GM11168 (cell line): Measurements from ENCODE around the gene OLFML3.
"Not testable (repeated sequence)": the region's sequence is repeated elsewhere in the genome, so short reads cannot be mapped to it uniquely, and the experiment has no call there.

Experiments
- in situ Hi-C: fragments of 300-500 bp; cut with MboI; formaldehyde crosslinking; loops from one replicate; pipeline ENCODE4 v1.12.0; 2022; ENCODE audit warnings: low sequenced_read_pairs; ENCODE audit not compliant: unreplicated experiment

OLFML3 gene

GRCh38 chr1:114019724-114020123 is 40.5 kb downstream of the OLFML3 start:
- in situ Hi-C loops: not testable (repeated sequence)

- in situ Hi-C loops: no loop called here
Measured at GRCh38 chr1:114021665-114022099, 42.4 kb downstream of the OLFML3 start.

- in situ Hi-C loops: no loop called here
Measured at GRCh38 chr1:114022877-114023276, 43.6 kb downstream of the OLFML3 start.

- in situ Hi-C loops: no loop called here
Measured at GRCh38 chr1:114023377-114023776, 44.1 kb downstream of the OLFML3 start.

GRCh38 chr1:114024049-114024448 is 44.8 kb downstream of the OLFML3 start:
- in situ Hi-C loops: no loop called here

GRCh38 chr1:114025609-114026401 is 46.5 kb downstream of the OLFML3 start:
- in situ Hi-C loops: no loop called here

GRCh38 chr1:114026797-114027196 is 47.5 kb downstream of the OLFML3 start:
- in situ Hi-C loops: no loop called here
